Islet precursor cell (in vitro differentiated cells): ENCODE data around the gene COX5A.

Source experiments
- DNase-seq: peaks from one replicate; pipeline ENCODE4 v3.0.0-alpha.2; 2018

Gene COX5A

GRCh38 chr15:74937590-74938371 is at the start of gene COX5A:
COX5A (minus strand) TSS chr15:74938073; CDS start chr15:74938014, 59 bp downstream.
- DNase-seq, result peak; percentile 97

- no peak for DNase-seq
Measured at GRCh38 chr15:74983725-74984231, 45.9 kb upstream of the COX5A start.

GRCh38 chr15:74982183-74982582 is 44.3 kb upstream of the COX5A start:
- no peak for DNase-seq

- peak; percentile 73 for DNase-seq
Measured at GRCh38 chr15:74978503-74978902, 40.6 kb upstream of the COX5A start.

GRCh38 chr15:74978077-74978476 is 40.2 kb upstream of the COX5A start:
- DNase-seq, result no peak

GRCh38 chr15:74977599-74977998 is 39.7 kb upstream of the COX5A start:
- no peak for DNase-seq

GRCh38 chr15:74976159-74976558 is 38.3 kb upstream of the COX5A start:
- no peak for DNase-seq

GRCh38 chr15:74967670-74968069 is 29.8 kb upstream of the COX5A start:
- no peak for DNase-seq

GRCh38 chr15:74964794-74965193 is 26.9 kb upstream of the COX5A start:
- no peak for DNase-seq

- no peak for DNase-seq
Measured at GRCh38 chr15:74963213-74963612, 25.3 kb upstream of the COX5A start.

- DNase-seq, result no peak
Measured at GRCh38 chr15:74962671-74963070, 24.8 kb upstream of the COX5A start.

- DNase-seq, result no peak
Measured at GRCh38 chr15:74962219-74962618, 24.3 kb upstream of the COX5A start.

GRCh38 chr15:74961616-74962015 is 23.7 kb upstream of the COX5A start:
- no peak for DNase-seq

- DNase-seq, result no peak
Measured at GRCh38 chr15:74960995-74961588, 23.2 kb upstream of the COX5A start.

GRCh38 chr15:74960286-74960685 is 22.4 kb upstream of the COX5A start:
- no peak for DNase-seq

- DNase-seq, result no peak
Measured at GRCh38 chr15:74959586-74959939, 21.7 kb upstream of the COX5A start.

- DNase-seq, result peak; percentile 62
Measured at GRCh38 chr15:74958908-74959585, 21.2 kb upstream of the COX5A start.

- DNase-seq, result peak; percentile 76
Measured at GRCh38 chr15:74958320-74958907, 20.5 kb upstream of the COX5A start.

GRCh38 chr15:74957476-74958035 is 19.7 kb upstream of the COX5A start:
- DNase-seq, result no peak

GRCh38 chr15:74956648-74957475 is 19.0 kb upstream of the COX5A start, which contains the start of gene RPP25:
RPP25 (minus strand) TSS chr15:74956772; CDS start chr15:74956583, 189 bp downstream.
- DNase-seq, result peak; percentile 86

- peak; percentile 77 for DNase-seq
Measured at GRCh38 chr15:74955796-74956647, 18.1 kb upstream of the COX5A start.
